ENCODE measurements around the gene DACT3. TPM values are rescaled to one million over a fixed set of nuclear protein-coding genes. Genes with fewer than 3 reads are reported as not detected.

The DACT3 gene
- polyA plus RNA-seq, 1 donor from 2014 or later: 29.3 TPM

DNA sequence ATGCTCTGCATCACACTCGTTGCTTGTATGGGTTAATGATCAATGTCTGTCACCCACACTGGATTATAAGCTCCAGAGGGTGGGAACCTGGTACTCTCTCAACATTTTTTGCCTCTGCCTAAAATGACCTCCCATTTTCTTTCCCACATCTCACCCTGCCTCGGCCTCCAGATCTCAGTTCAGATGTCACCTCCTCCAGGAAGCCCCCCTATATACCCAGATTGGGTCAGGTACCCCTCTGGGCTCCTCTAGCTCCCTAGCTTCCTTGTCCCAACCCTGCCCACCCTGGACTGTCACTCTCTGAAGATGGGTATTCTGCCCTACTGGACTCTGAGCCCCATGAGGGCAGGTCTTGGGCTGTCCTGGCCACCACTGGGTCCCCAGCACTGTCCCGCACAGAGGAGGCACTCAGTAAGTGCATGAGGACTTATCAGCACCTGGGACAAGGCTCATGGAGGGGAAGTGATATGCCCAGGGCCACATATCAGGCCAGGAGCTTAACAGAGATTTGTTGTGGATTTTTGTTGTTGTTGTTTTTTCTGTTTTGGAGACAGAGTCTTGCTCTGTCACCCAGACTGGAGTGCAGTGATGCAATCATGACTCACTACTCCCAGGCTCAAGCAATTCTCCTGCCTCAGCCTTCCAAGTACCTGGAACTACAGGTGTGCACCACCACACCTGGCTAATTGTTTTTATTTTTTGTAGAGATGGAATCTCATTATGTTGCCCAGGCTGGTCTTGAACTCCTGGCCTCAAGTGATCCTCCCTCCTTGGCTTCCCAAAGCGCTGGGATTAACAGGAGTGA, 32.1 kb upstream of the DACT3 start:
- H2AFZ ChIP-seq (ENCODE audit: low read depth, low read length): no peak overlapping the region
- H3K9me2 ChIP-seq (ENCODE audit: insufficient read depth, low read length): no peaks in the 10 kb centered on the region
- no peaks in the 10 kb centered on the region for H3K9me3 ChIP-seq (ENCODE audit: low read length)
- H3K4me2 ChIP-seq (ENCODE audit: low read length): no peak overlapping the region
- H3K36me3 ChIP-seq (ENCODE audit: insufficient read depth, low read length): peaks cover under 1% of the 10 kb centered on the region
- H3K9ac ChIP-seq (ENCODE audit: low read length): no peak overlapping the region
- H3K4me3 ChIP-seq (ENCODE audit: low read length): no peak overlapping the region
- H4K20me1 ChIP-seq (ENCODE audit: insufficient read depth): no peaks in the 10 kb centered on the region
- H3K27ac ChIP-seq (ENCODE audit: low read length): no peak overlapping the region
- no peaks in the 10 kb centered on the region for H3F3A ChIP-seq (ENCODE audit: insufficient read depth, low read length, poor library complexity, severe bottlenecking)
- TF ChIP-seq EZH2 (IDR thresholded peaks at IDR 0.05; ENCODE audit: borderline replicate concordance, insufficient read depth, low read length, poor library complexity, severe bottlenecking) (no peak), POLR2AphosphoS5 (IDR thresholded peaks at IDR 0.05) (no peak)
- TF ChIP-seq, protein P1, sequence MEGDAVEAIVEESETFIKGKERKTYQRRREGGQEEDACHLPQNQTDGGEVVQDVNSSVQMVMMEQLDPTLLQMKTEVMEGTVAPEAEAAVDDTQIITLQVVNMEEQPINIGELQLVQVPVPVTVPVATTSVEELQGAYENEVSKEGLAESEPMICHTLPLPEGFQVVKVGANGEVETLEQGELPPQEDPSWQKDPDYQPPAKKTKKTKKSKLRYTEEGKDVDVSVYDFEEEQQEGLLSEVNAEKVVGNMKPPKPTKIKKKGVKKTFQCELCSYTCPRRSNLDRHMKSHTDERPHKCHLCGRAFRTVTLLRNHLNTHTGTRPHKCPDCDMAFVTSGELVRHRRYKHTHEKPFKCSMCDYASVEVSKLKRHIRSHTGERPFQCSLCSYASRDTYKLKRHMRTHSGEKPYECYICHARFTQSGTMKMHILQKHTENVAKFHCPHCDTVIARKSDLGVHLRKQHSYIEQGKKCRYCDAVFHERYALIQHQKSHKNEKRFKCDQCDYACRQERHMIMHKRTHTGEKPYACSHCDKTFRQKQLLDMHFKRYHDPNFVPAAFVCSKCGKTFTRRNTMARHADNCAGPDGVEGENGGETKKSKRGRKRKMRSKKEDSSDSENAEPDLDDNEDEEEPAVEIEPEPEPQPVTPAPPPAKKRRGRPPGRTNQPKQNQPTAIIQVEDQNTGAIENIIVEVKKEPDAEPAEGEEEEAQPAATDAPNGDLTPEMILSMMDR (IDR thresholded peaks at IDR 0.05; ENCODE audit: poor library complexity, severe bottlenecking): no peak
- H3K27me3 ChIP-seq (ENCODE audit: insufficient read depth, low read depth, low read length): no peaks in the 10 kb centered on the region
- no peaks in the 10 kb centered on the region for H3K79me2 ChIP-seq (replicated peaks; ENCODE audit: insufficient read depth, low read length)

DNA sequence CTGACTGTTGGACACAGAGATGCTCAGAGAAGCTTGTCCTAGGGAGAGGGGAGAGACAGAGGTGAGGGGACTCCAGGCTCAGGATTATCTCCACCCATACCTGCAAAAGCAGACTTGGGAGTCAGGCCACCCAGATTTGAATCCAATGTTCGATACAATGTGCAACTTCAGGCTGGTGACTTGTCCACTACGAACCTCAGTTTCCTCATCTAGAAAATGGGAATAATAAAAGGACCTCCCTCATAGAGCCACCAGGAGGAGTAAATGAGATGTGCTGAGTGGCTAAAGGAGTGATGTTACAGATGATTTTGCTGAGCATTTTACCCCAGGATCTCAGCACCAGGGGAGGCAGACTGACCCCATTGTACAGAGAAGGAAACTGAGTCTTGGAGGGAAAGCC, 31.0 kb upstream of the DACT3 start:
- TF ChIP-seq, protein P1 (IDR thresholded peaks at IDR 0.05; ENCODE audit: poor library complexity, severe bottlenecking): no peak
- TF ChIP-seq EZH2 (IDR thresholded peaks at IDR 0.05; ENCODE audit: borderline replicate concordance, insufficient read depth, low read length, poor library complexity, severe bottlenecking) (no peak), POLR2AphosphoS5 (IDR thresholded peaks at IDR 0.05) (no peak), EP300 (conservative IDR thresholded peaks at IDR 0.05; ENCODE audit: poor library complexity, severe bottlenecking) (no peak), MXI1 (conservative IDR thresholded peaks at IDR 0.05; ENCODE audit: poor library complexity, severe bottlenecking) (no peak), TAF1 (IDR thresholded peaks at IDR 0.05; ENCODE audit: low read depth) (no peak)
- TF ChIP-seq, protein P2, sequence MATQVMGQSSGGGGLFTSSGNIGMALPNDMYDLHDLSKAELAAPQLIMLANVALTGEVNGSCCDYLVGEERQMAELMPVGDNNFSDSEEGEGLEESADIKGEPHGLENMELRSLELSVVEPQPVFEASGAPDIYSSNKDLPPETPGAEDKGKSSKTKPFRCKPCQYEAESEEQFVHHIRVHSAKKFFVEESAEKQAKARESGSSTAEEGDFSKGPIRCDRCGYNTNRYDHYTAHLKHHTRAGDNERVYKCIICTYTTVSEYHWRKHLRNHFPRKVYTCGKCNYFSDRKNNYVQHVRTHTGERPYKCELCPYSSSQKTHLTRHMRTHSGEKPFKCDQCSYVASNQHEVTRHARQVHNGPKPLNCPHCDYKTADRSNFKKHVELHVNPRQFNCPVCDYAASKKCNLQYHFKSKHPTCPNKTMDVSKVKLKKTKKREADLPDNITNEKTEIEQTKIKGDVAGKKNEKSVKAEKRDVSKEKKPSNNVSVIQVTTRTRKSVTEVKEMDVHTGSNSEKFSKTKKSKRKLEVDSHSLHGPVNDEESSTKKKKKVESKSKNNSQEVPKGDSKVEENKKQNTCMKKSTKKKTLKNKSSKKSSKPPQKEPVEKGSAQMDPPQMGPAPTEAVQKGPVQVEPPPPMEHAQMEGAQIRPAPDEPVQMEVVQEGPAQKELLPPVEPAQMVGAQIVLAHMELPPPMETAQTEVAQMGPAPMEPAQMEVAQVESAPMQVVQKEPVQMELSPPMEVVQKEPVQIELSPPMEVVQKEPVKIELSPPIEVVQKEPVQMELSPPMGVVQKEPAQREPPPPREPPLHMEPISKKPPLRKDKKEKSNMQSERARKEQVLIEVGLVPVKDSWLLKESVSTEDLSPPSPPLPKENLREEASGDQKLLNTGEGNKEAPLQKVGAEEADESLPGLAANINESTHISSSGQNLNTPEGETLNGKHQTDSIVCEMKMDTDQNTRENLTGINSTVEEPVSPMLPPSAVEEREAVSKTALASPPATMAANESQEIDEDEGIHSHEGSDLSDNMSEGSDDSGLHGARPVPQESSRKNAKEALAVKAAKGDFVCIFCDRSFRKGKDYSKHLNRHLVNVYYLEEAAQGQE (IDR thresholded peaks at IDR 0.05; ENCODE audit: borderline replicate concordance): no peak
- H3F3A ChIP-seq (ENCODE audit: insufficient read depth, low read length, poor library complexity, severe bottlenecking): no peaks in the 10 kb centered on the region
- H3K27ac ChIP-seq (ENCODE audit: low read length): no peak overlapping the region
- H3K9me2 ChIP-seq (ENCODE audit: insufficient read depth, low read length): no peaks in the 10 kb centered on the region
- no peaks in the 10 kb centered on the region for H3K27me3 ChIP-seq (ENCODE audit: insufficient read depth, low read depth, low read length)
- H3K4me2 ChIP-seq (ENCODE audit: low read length): no peak overlapping the region
- H3K4me3 ChIP-seq (ENCODE audit: low read length): no peak overlapping the region
- H3K36me3 ChIP-seq (ENCODE audit: insufficient read depth, low read length): peaks cover 4% of the 10 kb centered on the region
- no peaks in the 10 kb centered on the region for H4K20me1 ChIP-seq (ENCODE audit: insufficient read depth)
- no peak overlapping the region for H2AFZ ChIP-seq (ENCODE audit: low read depth, low read length)
- no peaks in the 10 kb centered on the region for H3K9me3 ChIP-seq (ENCODE audit: low read length)
- no peaks in the 10 kb centered on the region for H3K79me2 ChIP-seq (replicated peaks; ENCODE audit: insufficient read depth, low read length)
- no peak overlapping the region for H3K9ac ChIP-seq (ENCODE audit: low read length)

Data from neural cell (in vitro differentiated cells).